ENCODE measurements around the gene DLK1. TPM values are rescaled to one million over a fixed set of nuclear protein-coding genes. Genes with fewer than 3 reads are reported as not detected.

Gene DLK1
- total RNA-seq, 2 donors from 2014 or later = not detected

GRCh38 chr14:100679707-100680438, 46.8 kb upstream of the DLK1 start:
- no peak for DNase-seq (ENCODE audit: low spot score)
- peak overlapping the region in 1 of 2 donors; percentile 31 for H3K27ac ChIP-seq
- H3K27me3 ChIP-seq = no peaks in the 10 kb centered on the region

GRCh38 chr14:100680439-100681051, 46.1 kb upstream of the DLK1 start:
- Histone ChIP-seq H3K9me3 (no peaks in the 10 kb centered on the region), H3K4me1 (peaks cover 0 to 40% of the 10 kb centered on the region in 2 donors), H3K36me3 (no peaks in the 10 kb centered on the region), H3K27me3 (no peaks in the 10 kb centered on the region), H3K27ac (peak overlapping the region in 1 of 2 donors; percentile 31), H3K4me3 (no peak overlapping the region)
- TF ChIP-seq CTCF (IDR thresholded peaks at IDR 0.05) = no peak
- no peak for DNase-seq (ENCODE audit: low spot score)

More at GRCh38 chr14:100679707-100680438, 46.8 kb upstream of the DLK1 start:
- peaks cover 0 to 40% of the 10 kb centered on the region in 2 donors for H3K4me1 ChIP-seq
- TF ChIP-seq CTCF (IDR thresholded peaks at IDR 0.05) = no peak
- no peak overlapping the region for H3K4me3 ChIP-seq
- no peaks in the 10 kb centered on the region for H3K9me3 ChIP-seq
- no peaks in the 10 kb centered on the region for H3K36me3 ChIP-seq

GRCh38 chr14:100681111-100681510, 45.6 kb upstream of the DLK1 start:
- H3K4me1 ChIP-seq = peaks cover 0 to 37% of the 10 kb centered on the region in 2 donors
- H3K9me3 ChIP-seq = no peaks in the 10 kb centered on the region
- no peak for DNase-seq (ENCODE audit: low spot score)
- H3K27ac ChIP-seq = no peak overlapping the region
- no peaks in the 10 kb centered on the region for H3K27me3 ChIP-seq
- no peaks in the 10 kb centered on the region for H3K36me3 ChIP-seq
- no peak for TF ChIP-seq CTCF (IDR thresholded peaks at IDR 0.05)
- H3K4me3 ChIP-seq = no peak overlapping the region

GRCh38 chr14:100682749-100683148, 43.9 kb upstream of the DLK1 start:
- H3K27me3 ChIP-seq = no peaks in the 10 kb centered on the region
- H3K27ac ChIP-seq = no peak overlapping the region
- no peaks in the 10 kb centered on the region for H3K36me3 ChIP-seq
- H3K4me1 ChIP-seq = peaks cover 0 to 26% of the 10 kb centered on the region in 2 donors
- H3K9me3 ChIP-seq = no peaks in the 10 kb centered on the region
- no peak for DNase-seq (ENCODE audit: low spot score)
- TF ChIP-seq CTCF (IDR thresholded peaks at IDR 0.05) = no peak
- no peak overlapping the region for H3K4me3 ChIP-seq

GRCh38 chr14:100683578-100683977, 43.1 kb upstream of the DLK1 start:
- DNase-seq (ENCODE audit: low spot score) = no peak

More at GRCh38 chr14:100683578-100683977, 43.1 kb upstream of the DLK1 start:
- no peak for TF ChIP-seq CTCF (IDR thresholded peaks at IDR 0.05)
- Histone ChIP-seq H3K9me3 (no peaks in the 10 kb centered on the region), H3K4me1 (peaks cover 0 to 18% of the 10 kb centered on the region in 2 donors), H3K4me3 (no peak overlapping the region), H3K36me3 (no peaks in the 10 kb centered on the region), H3K27me3 (no peaks in the 10 kb centered on the region), H3K27ac (no peak overlapping the region)

Data from right atrium auricular region (tissue), 2 donors.